ENCODE measurements around the gene ACADS. TPM values are rescaled to one million over a fixed set of nuclear protein-coding genes. Genes with fewer than 3 reads are reported as not detected.

The ACADS gene
- total and polyA plus RNA-seq, 2 of the 8 experiments (the other 6 are each of a cell fraction or from before 2014, with no cell fraction given) = 4.9 to 7.5 TPM

DNA sequence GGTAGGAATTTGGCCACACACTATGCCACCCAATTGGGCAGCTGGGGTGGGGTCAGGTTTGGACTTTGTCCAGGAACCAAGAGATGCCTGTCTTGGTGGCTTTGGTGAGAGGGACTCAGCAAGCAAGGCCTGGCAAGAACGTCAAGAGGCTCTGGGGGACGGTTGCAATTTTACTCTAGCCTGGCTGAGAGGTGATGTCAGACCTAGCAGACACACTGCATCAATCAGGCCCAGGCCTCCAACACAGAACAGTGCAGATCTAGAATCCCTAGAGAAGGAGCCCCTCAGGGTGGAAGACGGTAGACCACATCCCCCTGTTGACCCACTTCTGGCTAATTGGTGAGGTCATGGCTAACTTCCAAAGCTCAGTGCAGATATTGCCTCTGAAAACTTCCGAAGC, 17.0 kb upstream of the ACADS start:
- 85% methylated on average over 4 of the region's 4 CpGs; no CpG with 5 or more reads in 1 of the 2 experiments for WGBS, 2 experiments (ENCODE audit: extremely low coverage in 1 of 2, insufficient coverage in 1 of 2, insufficient read length in 1 of 2, insufficient replicate concordance in 2 of 2, low coverage in 1 of 2, low lambda C conversion rate in 2 of 2, missing lambda C conversion rate in 1 of 2)
- TF ChIP-seq RXRA (IDR thresholded peaks at IDR 0.05; ENCODE audit: insufficient read depth, low read depth, low read length) (no peak), TBP (IDR thresholded peaks at IDR 0.05; ENCODE audit: low read depth, low read length) (no peak), KDM5A (IDR thresholded peaks at IDR 0.05; ENCODE audit: low read length) (no peak), HDAC6 (IDR thresholded peaks at IDR 0.05; ENCODE audit: low read depth, low read length) (no peak), EZH2 (IDR thresholded peaks at IDR 0.05; ENCODE audit: low read depth, low read length, severe bottlenecking) (no peak), FOSL1 (IDR thresholded peaks at IDR 0.05; ENCODE audit: insufficient read depth, low read depth, low read length) (no peak), MAFK (IDR thresholded peaks at IDR 0.05; ENCODE audit: low read depth, low read length) (no peak)
- TF ChIP-seq, protein P1, sequence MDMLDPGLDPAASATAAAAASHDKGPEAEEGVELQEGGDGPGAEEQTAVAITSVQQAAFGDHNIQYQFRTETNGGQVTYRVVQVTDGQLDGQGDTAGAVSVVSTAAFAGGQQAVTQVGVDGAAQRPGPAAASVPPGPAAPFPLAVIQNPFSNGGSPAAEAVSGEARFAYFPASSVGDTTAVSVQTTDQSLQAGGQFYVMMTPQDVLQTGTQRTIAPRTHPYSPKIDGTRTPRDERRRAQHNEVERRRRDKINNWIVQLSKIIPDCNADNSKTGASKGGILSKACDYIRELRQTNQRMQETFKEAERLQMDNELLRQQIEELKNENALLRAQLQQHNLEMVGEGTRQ (IDR thresholded peaks at IDR 0.05; ENCODE audit: low read length) = no peak
- Histone ChIP-seq H3K18ac (ENCODE audit: extremely low read depth, low read length) (no peak overlapping the region), H3K4me1 (replicated peaks in 1 of 4; ENCODE audit: control insufficient read depth in 3 of 4, insufficient read depth in 4 of 4, low read length in 3 of 4) (peaks cover 5 to 13% (median 9%) of the 10 kb centered on the region in 4 experiments; a peak in 6 of 7 replicates), H3K14ac (ENCODE audit: insufficient read length) (no peak overlapping the region), H2BK20ac (ENCODE audit: low read length) (no peak overlapping the region), H3K27ac (ENCODE audit: low read depth, low read length) (no peak overlapping the region), H3K4me3 (ENCODE audit: extremely low read depth in 1 of 4, insufficient read depth in 2 of 4, low read depth in 3 of 4, low read length in 4 of 4) (no peak overlapping the region), H2BK120ac (replicated peaks; ENCODE audit: low read depth, low read length) (no peak overlapping the region), H3K23ac (ENCODE audit: insufficient read length) (no peak overlapping the region), H4K5ac (ENCODE audit: insufficient read length, low read depth, low read length) (no peak overlapping the region), H3K56ac (replicated peaks; ENCODE audit: insufficient read length, low read depth, low read length) (no peak overlapping the region), H3K9ac (replicated peaks in 1 of 4; ENCODE audit: extremely low read depth in 1 of 4, low read depth in 3 of 4, low read length in 3 of 4) (no peak overlapping the region; a peak in 1 of 7 replicates), H3K23me2 (ENCODE audit: low read depth, low read length) (peaks cover 5% of the 10 kb centered on the region; the same call in 1 of the 2 replicates), H3K79me1 (ENCODE audit: low read depth, low read length) (peaks cover 8% of the 10 kb centered on the region), H3K4me2 (ENCODE audit: insufficient read depth in 1 of 2, low read depth in 2 of 2, low read length in 2 of 2) (no peak overlapping the region), H2AK5ac (ENCODE audit: low read depth, low read length) (no peak overlapping the region), H2BK12ac (ENCODE audit: low read depth, low read length) (no peak overlapping the region), H4K8ac (ENCODE audit: extremely low read depth, insufficient read depth, low read length) (no peak overlapping the region), H2BK5ac (ENCODE audit: low read depth, low read length) (no peak overlapping the region), H4K20me1 (replicated peaks in 1 of 2; ENCODE audit: control insufficient read depth in 1 of 2, insufficient read depth in 2 of 2, low read length in 2 of 2) (peaks cover 0 to 6% of the 10 kb centered on the region in 2 experiments), H4K91ac (replicated peaks; ENCODE audit: insufficient read length, low read length) (no peak overlapping the region), H3K4ac (replicated peaks; ENCODE audit: insufficient read length, low read depth, low read length) (no peak overlapping the region), H3K79me2 (ENCODE audit: control insufficient read depth in 1 of 2, insufficient read depth in 2 of 2, low read length in 2 of 2) (peaks cover 0 to 22% of the 10 kb centered on the region in 2 experiments; a peak in 2 of 4 replicates), H3K36me3 (ENCODE audit: control insufficient read depth in 2 of 4, insufficient read depth in 4 of 4, low read length in 3 of 4) (peaks cover 0 to 16% (median 4%) of the 10 kb centered on the region in 4 experiments; a peak in 4 of 8 replicates), H2BK15ac (ENCODE audit: low read length) (no peak overlapping the region; the same call in 1 of the 2 replicates), H2AFZ (ENCODE audit: low read length) (no peak overlapping the region), H3K27me3 (replicated peaks in 1 of 4; ENCODE audit: control insufficient read depth in 3 of 4, extremely low read depth in 1 of 4, insufficient read depth in 3 of 4, low read length in 3 of 4) (no peaks in the 10 kb centered on the region), H3K9me3 (ENCODE audit: insufficient read depth in 2 of 2, low read depth in 1 of 2, low read length in 1 of 2) (no peaks in the 10 kb centered on the region)
- DNase-seq (ENCODE audit: low read depth in 1 of 2, low spot score in 2 of 2) (no peak), FAIRE-seq (no peak)
- POLR2A ChIA-PET (ENCODE audit: partially characterized antibody) = interaction anchor here (0.6 to 5.4 kb wide), 10 partner anchors 9 to 187 kb away, joined by 3 to 42 read pairs (median 4); partner anchors contain the start of gene POP5
- CTCF ChIA-PET (ENCODE audit: partially characterized antibody) = interaction anchor here (0.8 to 5.4 kb wide), 9 partner anchors 10 to 125 kb away, joined by 3 to 56 read pairs (median 4); partner anchors contain the start of gene CABP1
